Activated CD8-positive, alpha-beta memory T cell treated with anti-CD3 and anti-CD28 coated beads, Interleukin-2, amount 50 U/mL, for 4 hours (primary cell): ENCODE results near the gene NOP9.
"Not testable (repeated sequence)": the region's sequence is repeated elsewhere in the genome, so short reads cannot be mapped to it uniquely, and the experiment has no call there.

Experiments
- DNase-seq: peaks from one replicate; pipeline ENCODE4 v3.0.0-alpha.2; 2020

The NOP9 gene

GRCh38 chr14:24330973-24331674, 31.5 kb downstream of the NOP9 start:
- no peak for DNase-seq

GRCh38 chr14:24331731-24332267, 32.1 kb downstream of the NOP9 start:
- no peak for DNase-seq

- peak; percentile 81 for DNase-seq
Measured at GRCh38 chr14:24332268-24332993, 32.8 kb downstream of the NOP9 start.

GRCh38 chr14:24334431-24335291, 35.0 kb downstream of the NOP9 start, which contains the start of gene ADCY4:
ADCY4 (minus strand) TSS chr14:24335071; CDS start chr14:24334652, 419 bp downstream.
- no peak for DNase-seq

- no peak for DNase-seq
Measured at GRCh38 chr14:24335461-24336171, 36.0 kb downstream of the NOP9 start.

GRCh38 chr14:24337144-24337823, 37.6 kb downstream of the NOP9 start:
- no peak for DNase-seq

- no peak for DNase-seq
Measured at GRCh38 chr14:24337824-24338175, 38.1 kb downstream of the NOP9 start.

GRCh38 chr14:24338843-24339242, 39.2 kb downstream of the NOP9 start:
- no peak for DNase-seq

GRCh38 chr14:24339284-24340151, 39.9 kb downstream of the NOP9 start, which contains the start of gene RIPK3:
RIPK3 (minus strand) TSS chr14:24339991; CDS start chr14:24339826, 165 bp downstream.
- DNase-seq, result peak; percentile 68

- no peak for DNase-seq
Measured at GRCh38 chr14:24340606-24341005, 41.0 kb downstream of the NOP9 start.

- no peak for DNase-seq
Measured at GRCh38 chr14:24342889-24343288, 43.2 kb downstream of the NOP9 start.

- DNase-seq, result no peak
Measured at GRCh38 chr14:24343795-24344660, 44.4 kb downstream of the NOP9 start.

- no peak for DNase-seq
Measured at GRCh38 chr14:24347134-24347533, 47.5 kb downstream of the NOP9 start.

- DNase-seq, result no peak
Measured at GRCh38 chr14:24348186-24348585, 48.5 kb downstream of the NOP9 start.

- DNase-seq, result no peak
Measured at GRCh38 chr14:24349742-24350141, 50.1 kb downstream of the NOP9 start.

GRCh38 chr14:24351517-24351916, 51.9 kb downstream of the NOP9 start:
- no peak for DNase-seq

GRCh38 chr14:24353559-24354481, 54.2 kb downstream of the NOP9 start:
- DNase-seq, result no peak

GRCh38 chr14:24354482-24354825, 54.8 kb downstream of the NOP9 start:
- DNase-seq, result not testable (repeated sequence)

GRCh38 chr14:24355009-24355408, 55.4 kb downstream of the NOP9 start:
- DNase-seq, result no peak
